Trophoblast cell (in vitro differentiated cells and primary cell): ENCODE results near the gene KIAA1549.

Source experiments
- DNase-seq, 2 donors: peaks; one replicate each; pipeline ENCODE4 v3.0.0-alpha.2; 2016
- H2AFZ ChIP-seq: 2 replicates; pipeline ENCODE4 v1.6.1; 2013; ENCODE audit warnings: low read length, moderate library complexity, mild to moderate bottlenecking; ENCODE audit not compliant: insufficient read depth, poor library complexity
- H2AK5ac ChIP-seq: 2 replicates; pipeline ENCODE4 v1.6.1; 2013; ENCODE audit warnings: mild to moderate bottlenecking, low read length
- H2BK120ac ChIP-seq: 2 replicates; pipeline ENCODE4 v1.6.1; 2013; ENCODE audit warnings: low read length, mild to moderate bottlenecking, moderate library complexity; ENCODE audit not compliant: insufficient read depth, poor library complexity
- H2BK12ac ChIP-seq: 2 replicates; pipeline ENCODE4 v1.6.1; 2013; ENCODE audit warnings: mild to moderate bottlenecking, low read length, moderate library complexity
- H2BK5ac ChIP-seq: 2 replicates; pipeline ENCODE4 v1.6.1; 2013; ENCODE audit warnings: low read length, low read depth, moderate library complexity, mild to moderate bottlenecking; ENCODE audit not compliant: poor library complexity
- H3K14ac ChIP-seq: 2 replicates; pipeline ENCODE4 v1.6.1; 2013; ENCODE audit warnings: mild to moderate bottlenecking, low read length
- H3K18ac ChIP-seq: 2 replicates; pipeline ENCODE4 v1.6.1; 2013; ENCODE audit warnings: mild to moderate bottlenecking, low read length
- H3K23ac ChIP-seq: 2 replicates; pipeline ENCODE4 v1.6.1; 2013; ENCODE audit warnings: low read length
- H3K27ac ChIP-seq: 2 replicates; pipeline ENCODE4 v1.5.1; 2013; ENCODE audit warnings: low read depth, mild to moderate bottlenecking, inconsistent platforms, low read length, moderate library complexity
- H3K27me3 ChIP-seq: 2 replicates; pipeline ENCODE4 v1.6.1; 2013; ENCODE audit warnings: inconsistent platforms, mild to moderate bottlenecking, low read length, moderate library complexity; ENCODE audit not compliant: insufficient read depth
- H3K36me3 ChIP-seq, 2 experiments: 1 replicate in 1 of 2; 2 replicates in 1 of 2; pipeline ENCODE4 v1.6.1; 2013; ENCODE audit warnings: low read length in 2 of 2, mild to moderate bottlenecking in 2 of 2, moderate library complexity in 1 of 2; ENCODE audit not compliant: insufficient read depth in 2 of 2, control insufficient read depth in 1 of 2
- H3K4ac ChIP-seq: 2 replicates; pipeline ENCODE4 v1.6.1; 2013; ENCODE audit warnings: low read depth, mild to moderate bottlenecking, low read length, moderate library complexity
- H3K4me1 ChIP-seq, 2 experiments: 1 replicate in 1 of 2; 2 replicates in 1 of 2; pipeline ENCODE4 v1.6.1; 2013; ENCODE audit warnings: low read length in 2 of 2, mild to moderate bottlenecking in 2 of 2, moderate library complexity in 1 of 2; ENCODE audit not compliant: insufficient read depth in 2 of 2, control insufficient read depth in 1 of 2
- H3K4me2 ChIP-seq: 2 replicates; pipeline ENCODE4 v1.6.1; 2013; ENCODE audit warnings: inconsistent platforms, mild to moderate bottlenecking, low read length, moderate library complexity
- H3K4me3 ChIP-seq: 2 replicates; pipeline ENCODE4 v1.5.1; 2013; ENCODE audit warnings: mild to moderate bottlenecking, low read depth, low read length, inconsistent platforms
- H3K79me1 ChIP-seq: one replicate; pipeline ENCODE4 v1.6.1; 2013; ENCODE audit warnings: low read length
- H3K79me2 ChIP-seq: 2 replicates; pipeline ENCODE4 v1.6.1; 2013; ENCODE audit warnings: low read length, mild to moderate bottlenecking; ENCODE audit not compliant: control insufficient read depth, insufficient read depth, poor library complexity
- H3K9ac ChIP-seq: 2 replicates; pipeline ENCODE4 v1.6.1; 2013; ENCODE audit warnings: mild to moderate bottlenecking, low read length
- H3K9me3 ChIP-seq: 2 replicates; pipeline ENCODE4 v1.6.1; 2013; ENCODE audit warnings: low read depth, mild to moderate bottlenecking, control low read depth, inconsistent platforms, low read length; ENCODE audit not compliant: insufficient read depth
- H4K12ac ChIP-seq: 2 replicates; pipeline ENCODE4 v1.6.1; 2013; ENCODE audit warnings: low read depth, mild to moderate bottlenecking, low read length, moderate library complexity
- H4K8ac ChIP-seq: 2 replicates; pipeline ENCODE4 v1.6.1; 2013; ENCODE audit warnings: low read depth, mild to moderate bottlenecking, low read length, moderate library complexity
- H4K91ac ChIP-seq: one replicate; pipeline ENCODE4 v1.6.1; 2013; ENCODE audit warnings: low read depth, mild to moderate bottlenecking, low read length, moderate library complexity
- WGBS: extraction: QIAGEN DNeasy Blood & Tissue Kit; methylation state at CpG from one replicate; pipeline ENCODE4 v1.1.7; 2013; ENCODE audit warnings: missing lambda C conversion rate; ENCODE audit not compliant: insufficient read length, insufficient coverage; ENCODE audit errors: extremely low coverage; 5-methylcytosine and 5-hydroxymethylcytosine counted together

The KIAA1549 gene

DNA sequence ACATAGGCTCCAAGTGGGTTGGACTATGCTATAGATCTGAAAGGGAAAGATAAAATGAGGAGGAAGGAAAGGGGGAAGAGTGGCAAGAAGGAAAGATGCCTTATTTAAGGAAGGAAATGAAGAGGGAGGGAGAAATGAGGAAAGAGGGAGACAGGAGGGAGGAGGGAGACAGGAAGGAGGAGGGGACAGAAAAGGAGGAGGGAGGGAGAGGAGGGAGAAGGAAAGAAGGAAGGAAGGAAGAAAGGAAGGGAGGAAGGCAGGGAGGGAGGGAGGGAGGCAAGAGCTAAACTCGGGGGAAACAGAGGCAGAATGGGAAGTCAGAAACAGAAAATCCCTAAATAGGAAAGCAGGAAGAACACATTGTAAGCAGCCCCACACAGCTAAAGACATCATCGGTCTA is 67.4 kb downstream of the KIAA1549 start:
- WGBS: no CpG with 5 or more reads among the region's 2 CpGs
- no peak overlapping the region for H3K9ac ChIP-seq
- H2AK5ac ChIP-seq: no peak overlapping the region

DNA sequence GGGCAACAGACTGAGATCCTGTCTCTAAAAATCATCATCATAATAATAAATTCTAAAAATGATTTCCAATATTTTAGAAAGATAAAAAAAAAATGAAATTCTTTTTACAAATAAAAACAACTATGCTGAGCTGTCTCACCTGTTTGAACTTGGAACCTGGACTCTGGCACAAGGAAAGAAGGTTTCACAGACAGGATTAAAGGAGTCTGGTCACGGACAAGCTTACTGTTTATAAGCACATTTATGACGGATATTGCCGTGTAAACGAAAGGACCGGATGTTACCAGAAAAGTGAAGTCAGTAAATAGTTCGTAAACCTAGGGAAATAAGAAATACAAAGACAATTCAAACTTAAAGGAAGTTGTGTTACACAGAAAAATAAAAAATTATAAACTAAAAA is 70.2 kb downstream of the KIAA1549 start:
- DNase-seq: no peak
- H3K14ac ChIP-seq: no peak overlapping the region
- H3K9ac ChIP-seq: no peak overlapping the region
- H4K12ac ChIP-seq: no peak overlapping the region
- no peak overlapping the region for H3K4me3 ChIP-seq
- no peak overlapping the region for H3K4me2 ChIP-seq
- H3K36me3 ChIP-seq: peaks cover 12 to 30% of the 10 kb centered on the region in 2 experiments
- no peak overlapping the region for H3K4ac ChIP-seq
- no peak overlapping the region for H2BK5ac ChIP-seq
- no peak overlapping the region for H2BK12ac ChIP-seq
- no peaks in the 10 kb centered on the region for H3K4me1 ChIP-seq
- H3K27me3 ChIP-seq: no peaks in the 10 kb centered on the region
- no peak overlapping the region for H2BK120ac ChIP-seq
- H3K18ac ChIP-seq: no peak overlapping the region
- WGBS: no CpG with 5 or more reads among the region's 6 CpGs
- H2AFZ ChIP-seq: no peak overlapping the region
- no peaks in the 10 kb centered on the region for H3K79me2 ChIP-seq
- no peaks in the 10 kb centered on the region for H3K9me3 ChIP-seq
- no peak overlapping the region for H4K8ac ChIP-seq
- no peak overlapping the region for H4K91ac ChIP-seq
- H3K23ac ChIP-seq: no peak overlapping the region
- no peaks in the 10 kb centered on the region for H3K79me1 ChIP-seq
- H3K27ac ChIP-seq: no peak overlapping the region
- no peak overlapping the region for H2AK5ac ChIP-seq

More for the DNA sequence above, 67.4 kb downstream of the KIAA1549 start:
- Histone ChIP-seq H3K36me3 (peaks cover 32 to 43% of the 10 kb centered on the region in 2 experiments), H3K4me2 (no peak overlapping the region), H2BK120ac (no peak overlapping the region), H3K4me3 (no peak overlapping the region), H3K14ac (no peak overlapping the region), H3K79me1 (no peaks in the 10 kb centered on the region), H3K79me2 (no peaks in the 10 kb centered on the region), H3K9me3 (no peaks in the 10 kb centered on the region), H4K91ac (no peak overlapping the region), H2BK5ac (no peak overlapping the region), H3K4me1 (no peaks in the 10 kb centered on the region), H4K12ac (no peak overlapping the region), H2AFZ (no peak overlapping the region), H3K18ac (no peak overlapping the region), H3K4ac (no peak overlapping the region), H2BK12ac (no peak overlapping the region), H3K27me3 (no peaks in the 10 kb centered on the region), H3K23ac (no peak overlapping the region), H3K27ac (no peak overlapping the region), H4K8ac (no peak overlapping the region)
- no peak for DNase-seq

DNA sequence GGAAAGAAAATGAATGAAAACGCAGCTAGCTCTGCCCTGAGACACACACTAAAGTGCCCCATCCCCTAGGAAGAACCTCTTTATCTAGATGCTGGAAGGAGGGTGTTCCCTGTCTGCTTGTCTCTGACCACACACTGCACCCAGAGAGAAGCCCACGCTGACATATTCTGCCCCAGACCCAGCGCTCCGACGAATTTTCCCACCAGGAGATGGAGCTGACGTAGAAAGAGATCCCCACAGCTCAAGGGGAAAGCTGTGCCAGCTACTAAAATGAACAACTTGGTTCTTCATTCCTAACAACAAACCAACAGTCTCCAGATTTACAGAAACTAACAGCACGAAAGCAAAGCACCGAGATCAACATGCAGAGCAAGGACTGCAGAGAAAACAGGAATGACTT is 73.3 kb downstream of the KIAA1549 start:
- DNase-seq: no peak
- WGBS: no CpG with 5 or more reads among the region's 8 CpGs
- Histone ChIP-seq H3K79me1 (no peaks in the 10 kb centered on the region), H4K91ac (no peak overlapping the region), H3K18ac (no peak overlapping the region), H3K14ac (no peak overlapping the region), H2BK120ac (no peak overlapping the region), H4K8ac (no peak overlapping the region), H3K9me3 (no peaks in the 10 kb centered on the region), H3K4me1 (no peaks in the 10 kb centered on the region), H3K4me3 (no peak overlapping the region), H3K79me2 (no peaks in the 10 kb centered on the region), H3K36me3 (peaks cover 16 to 31% of the 10 kb centered on the region in 2 experiments), H4K12ac (no peak overlapping the region), H3K4me2 (no peak overlapping the region), H3K9ac (no peak overlapping the region), H2AFZ (no peak overlapping the region), H3K27me3 (no peaks in the 10 kb centered on the region), H3K4ac (no peak overlapping the region), H2BK12ac (no peak overlapping the region), H2BK5ac (no peak overlapping the region), H3K27ac (no peak overlapping the region), H2AK5ac (no peak overlapping the region), H3K23ac (no peak overlapping the region)

GRCh38 chr7:138907201-138907847 is 73.9 kb downstream of the KIAA1549 start:
- no peak overlapping the region for H3K27ac ChIP-seq
- H3K27me3 ChIP-seq: no peaks in the 10 kb centered on the region
- H3K23ac ChIP-seq: no peak overlapping the region
- H3K4me1 ChIP-seq: no peaks in the 10 kb centered on the region
- no peak for DNase-seq
- H2BK5ac ChIP-seq: no peak overlapping the region
- H3K79me1 ChIP-seq: no peaks in the 10 kb centered on the region
- H3K9ac ChIP-seq: no peak overlapping the region
- H3K14ac ChIP-seq: no peak overlapping the region
- no peak overlapping the region for H3K4ac ChIP-seq
- no peak overlapping the region for H4K8ac ChIP-seq
- H2BK120ac ChIP-seq: no peak overlapping the region
- no CpG with 5 or more reads among the region's 5 CpGs for WGBS
- H3K4me2 ChIP-seq: no peak overlapping the region
- no peak overlapping the region for H2BK12ac ChIP-seq
- H3K18ac ChIP-seq: no peak overlapping the region
- peaks cover 18 to 30% of the 10 kb centered on the region in 2 experiments for H3K36me3 ChIP-seq
- H2AK5ac ChIP-seq: no peak overlapping the region
- no peak overlapping the region for H2AFZ ChIP-seq
- no peak overlapping the region for H3K4me3 ChIP-seq
- no peak overlapping the region for H4K91ac ChIP-seq
- H3K79me2 ChIP-seq: no peaks in the 10 kb centered on the region
- no peaks in the 10 kb centered on the region for H3K9me3 ChIP-seq
- no peak overlapping the region for H4K12ac ChIP-seq
